ENCODE results near the gene RAPGEF1.

DNA sequence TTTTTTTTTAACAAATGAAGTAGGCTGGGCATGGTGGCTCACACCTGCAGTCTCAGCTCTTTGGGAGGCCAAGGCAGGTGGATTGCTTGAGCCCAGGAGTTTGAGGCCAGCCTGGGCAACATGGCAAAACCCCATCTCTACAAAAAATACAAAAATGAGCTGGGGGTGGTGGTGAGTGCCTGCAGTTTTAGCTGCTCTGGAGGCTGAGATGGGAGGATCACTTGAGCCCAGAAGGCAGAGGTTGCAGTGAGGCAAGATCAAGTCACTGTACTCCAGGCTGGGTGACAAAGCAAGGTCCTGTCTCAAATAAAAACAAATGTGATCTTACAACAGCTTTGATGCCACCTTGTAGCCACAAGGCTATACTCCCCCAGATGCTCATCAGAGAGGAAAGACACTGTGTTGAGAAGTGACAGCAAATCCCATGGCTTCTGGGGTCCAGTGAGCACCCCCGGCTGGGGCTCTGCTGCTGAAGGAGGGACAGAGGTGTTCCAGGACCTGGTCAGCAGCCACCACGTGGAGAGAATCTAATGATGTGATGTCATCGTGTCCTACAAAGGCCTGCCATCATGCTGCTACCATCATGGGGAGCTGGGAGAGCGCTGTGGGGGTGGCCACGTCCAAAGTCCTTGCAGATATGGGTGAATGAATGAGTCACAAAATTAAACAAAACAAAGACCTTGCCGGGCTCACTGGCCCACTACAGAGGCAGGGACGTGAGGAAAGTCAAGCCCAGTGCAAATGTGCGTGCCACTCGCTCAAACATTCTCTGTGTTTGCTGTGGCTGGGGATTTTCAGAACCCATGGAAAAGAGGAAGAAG is 133.9 kb downstream of the RAPGEF1 start:
- TF ChIP-seq CTCF (conservative IDR thresholded peaks at IDR 0.05; ENCODE audit: low read depth in 2 of 2) (no peak), EZH2 (IDR thresholded peaks at IDR 0.05; ENCODE audit: low read depth, unreplicated experiment) (no peak), ZNF114 (CRISPR knock-in tag; IDR thresholded peaks at IDR 0.05) (no peak), REST (IDR thresholded peaks at IDR 0.05; ENCODE audit: unreplicated experiment) (no peak), EZH2phosphoT487 (IDR thresholded peaks at IDR 0.05; ENCODE audit: unreplicated experiment) (no peak), POLR2AphosphoS5 (IDR thresholded peaks at IDR 0.05; ENCODE audit: low read depth) (no peak), JUNB (IDR thresholded peaks at IDR 0.05; ENCODE audit: unreplicated experiment) (no peak)
